K562 (cell line): ENCODE data around the gene BBC3. TPM values are rescaled to one million over a fixed set of nuclear protein-coding genes. Genes with fewer than 3 reads are reported as not detected.

Source experiments
- ATAC-seq: fragments of 200-7000 bp; cut with Tn5 transposase; 3 replicates; pipeline ENCODE4 v1.9.1; 2020; ENCODE audit warnings: moderate library complexity
- BruUV-seq: library from RNA; stranded (reverse); fragments of 400-500 nt; replicated peaks from 2 replicates; lab custom pipeline; 2021; lab: Mats Ljungman, UMichigan
- CTCF ChIA-PET: fragments of 300-600 bp; formaldehyde crosslinking; extraction: SDS; loops from one replicate; lab custom pipeline; 2021; ENCODE audit warnings: low intra/inter-chr PET ratio; lab: Yijun Ruan, JAX
- POLR2A ChIA-PET: fragments of 300-600, 350-650 bp; sonication (Branson Sonifier 250); formaldehyde crosslinking; extraction: SDS; loops from one replicate; lab custom pipeline; 2021; ENCODE audit warnings: antibody characterized with exemption, inconsistent platforms; lab: Yijun Ruan, JAX
- DNase-seq, 4 experiments: peaks; one replicate each; pipeline versions ENCODE4 v3.0.0 to v3.0.0-alpha.2; 2011 to 2018; ENCODE audit warnings: low spot score in 3 of 4, mixed read lengths in 3 of 4; ENCODE audit errors: extremely low read depth in 1 of 4
- FAIRE-seq: peaks from 2 replicates; lab custom pipeline; 2011; peaks lifted over from hg19 to GRCh38; lab: Jason Lieb, UNC
- H2AFZ ChIP-seq: 2 replicates; pipeline ENCODE4 v1.6.0; 2011; ENCODE audit warnings: low read depth, low read length, control low read depth, inconsistent platforms
- H3K27ac ChIP-seq: fragments of 200-600 bp; 3 replicates; pipeline ENCODE4 v1.8.0; 2011; ENCODE audit warnings: low read depth, mild to moderate bottlenecking, control low read depth, inconsistent platforms, low read length, moderate library complexity, mixed read lengths; ENCODE audit errors: extremely low read depth
- H3K27me3 ChIP-seq, 2 experiments: fragments of 300-600 bp in 1 of 2; 2 replicates in 1 of 2; 3 replicates in 1 of 2; pipeline versions ENCODE4 v1.6.0 to v1.8.0; 2011; ENCODE audit warnings: inconsistent platforms in 2 of 2, low read length in 2 of 2, mild to moderate bottlenecking in 1 of 2, mixed read lengths in 1 of 2, moderate library complexity in 1 of 2; ENCODE audit not compliant: control insufficient read depth in 2 of 2, insufficient read depth in 2 of 2
- H3K36me3 ChIP-seq: fragments of 300-600 bp; 3 replicates; pipeline ENCODE4 v1.8.0; 2011; ENCODE audit warnings: mild to moderate bottlenecking, low read length, inconsistent platforms; ENCODE audit not compliant: control insufficient read depth, insufficient read depth
- H3K4me1 ChIP-seq, 2 experiments: fragments of 200-600 bp in 1 of 2; replicated peaks in 1 of 2; 2 replicates in 1 of 2; 3 replicates in 1 of 2; pipeline versions ENCODE4 v1.5.1 to v1.8.0; 2011; ENCODE audit warnings: inconsistent platforms in 2 of 2, low read length in 2 of 2, mild to moderate bottlenecking in 1 of 2, mixed read lengths in 1 of 2, moderate library complexity in 1 of 2; ENCODE audit not compliant: control insufficient read depth in 2 of 2, insufficient read depth in 2 of 2
- H3K4me2 ChIP-seq: 2 replicates; pipeline ENCODE4 v1.6.1; 2011; ENCODE audit warnings: low read length, control low read depth, inconsistent platforms, mixed read lengths; ENCODE audit not compliant: insufficient read depth
- H3K4me3 ChIP-seq: fragments of 200-600 bp; sonication (generic), shearing (Covaris generic); 2 replicates; pipeline ENCODE4 v1.5.1; 2016; ENCODE audit warnings: control low read depth, inconsistent platforms
- H3K79me2 ChIP-seq: fragments of 200-600 bp; 3 replicates; pipeline ENCODE4 v1.8.0; 2011; ENCODE audit warnings: low read length, inconsistent platforms; ENCODE audit not compliant: control insufficient read depth, insufficient read depth
- H3K9ac ChIP-seq, 2 experiments: 2 replicates each; pipeline versions ENCODE4 v1.6.0 to v1.6.1; 2011; ENCODE audit warnings: low read depth in 2 of 2, low read length in 2 of 2, control low read depth in 1 of 2, inconsistent platforms in 1 of 2, mild to moderate bottlenecking in 1 of 2, mixed read lengths in 1 of 2; ENCODE audit not compliant: insufficient read depth in 1 of 2
- H3K9me1 ChIP-seq: one replicate; pipeline ENCODE4 v1.6.0; 2011; ENCODE audit warnings: inconsistent platforms, mild to moderate bottlenecking, low read length, moderate library complexity; ENCODE audit not compliant: control insufficient read depth, insufficient read depth
- H3K9me3 ChIP-seq: replicated peaks from 2 replicates; pipeline ENCODE4 v1.5.1; 2011; ENCODE audit warnings: low read depth, low read length, inconsistent platforms; ENCODE audit not compliant: control insufficient read depth, insufficient read depth
- H4K20me1 ChIP-seq: replicated peaks from 2 replicates; pipeline ENCODE4 v1.6.1; 2011; ENCODE audit warnings: low read length, inconsistent platforms, mixed read lengths; ENCODE audit not compliant: control insufficient read depth, insufficient read depth
- C11orf30 ChIP-seq: fragments of 450-650 bp; IDR thresholded peaks from 2 replicates; pipeline ENCODE4 v1.6.1; 2016; ENCODE audit warnings: low read depth, mild to moderate bottlenecking
- CEBPB ChIP-seq: fragments of 450-650 bp; IDR thresholded peaks from 2 replicates; pipeline ENCODE4 v1.6.1; 2016; ENCODE audit warnings: missing genetic modification characterization, missing compliant biosample characterization
- DPF2 ChIP-seq: fragments of 450-650 bp; IDR thresholded peaks from 2 replicates; pipeline ENCODE4 v1.6.1; 2016
- ELF2 ChIP-seq: fragments of 250-450 bp; sonication (Bioruptor Pico); IDR thresholded peaks from 2 replicates; pipeline ENCODE4 v1.5.0; 2021; ENCODE audit warnings: mild to moderate bottlenecking
- ETV6 ChIP-seq, 3 experiments: fragments of 150-350 bp in 1 of 3; sonication (generic) in 1 of 3; formaldehyde crosslinking in 1 of 3; IDR thresholded peaks; 2 replicates each; pipeline versions ENCODE4 v1.6.1 to v1.8.0; 2014 to 2022; ENCODE audit warnings: borderline replicate concordance in 2 of 3, low read depth in 2 of 3, antibody characterized with exemption in 1 of 3, low read length in 1 of 3, mild to moderate bottlenecking in 1 of 3, missing genetic modification reagents in 1 of 3
- FOS ChIP-seq: IDR thresholded peaks from 3 replicates; pipeline ENCODE4 v1.6.1; 2011; ENCODE audit not compliant: insufficient read length; ENCODE audit errors: extremely low read depth
- FOSL1 ChIP-seq: fragments of 200-800 bp; sonication (Bioruptor generic); conservative IDR thresholded peaks from 2 replicates; pipeline ENCODE4 v1.6.1; 2016; ENCODE audit warnings: missing genetic modification characterization, missing compliant biosample characterization
- HDAC1 ChIP-seq, 2 experiments: fragments of 450-650 bp; IDR thresholded peaks; 2 replicates each; pipeline ENCODE4 v1.6.1; 2016 to 2017; ENCODE audit warnings: inconsistent platforms in 1 of 2, mild to moderate bottlenecking in 1 of 2, moderate library complexity in 1 of 2
- NELFE ChIP-seq: IDR thresholded peaks from 2 replicates; pipeline ENCODE4 v1.6.1; 2011; ENCODE audit warnings: mild to moderate bottlenecking; ENCODE audit not compliant: insufficient read depth, insufficient read length
- TRIM28 ChIP-seq: fragments of 450-650 bp; IDR thresholded peaks from 2 replicates; pipeline ENCODE4 v1.6.1; 2017
- ZFX ChIP-seq: sonication (generic); formaldehyde crosslinking; IDR thresholded peaks from 2 replicates; pipeline ENCODE4 v1.8.0; 2022; ENCODE audit warnings: mild to moderate bottlenecking, missing genetic modification reagents, moderate library complexity
- WGBS: fragments of 100-300 bp; shearing (Covaris generic); methylation state at CpG from one replicate; pipeline ENCODE4 v1.1.6; 2016; ENCODE audit warnings: low coverage, mixed read lengths; ENCODE audit not compliant: insufficient coverage; ENCODE audit errors: missing lambda C conversion rate; 5-methylcytosine and 5-hydroxymethylcytosine counted together
- in situ Hi-C: fragments of 300-500 bp; cut with MboI; formaldehyde crosslinking; loops from 4 replicates; pipeline ENCODE4 v1.15.0; 2018; ENCODE audit warnings: inconsistent platforms, mixed read lengths
- intact Hi-C: fragments of 100-400 bp; cut with micrococcal nuclease; formaldehyde crosslinking; loops from 2 replicates; pipeline ENCODE4 v1.14.2; 2022
- polyA plus RNA-seq, 8 experiments: library from polyadenylated mRNA; depleted of rRNA in 4 of 8; stranded (reverse) in 5 of 8; unstranded in 3 of 8; fragments of >200 nt; fragmentation: Nextera tagmentation in 2 of 8; fragmentation: Illumina TruSeq in 1 of 8; extraction: Ambion mirVana in 2 of 8; extraction: Trizol in 1 of 8; gene quantifications; 2 replicates each; pipeline versions ENCODE4 v1.2.1 to v1.2.3, GENCODE V29; 2011 to 2014; ENCODE audit warnings: inconsistent platforms in 1 of 8, missing spikeins in 1 of 8
- total RNA-seq, 7 experiments: library from RNA; depleted of rRNA in 6 of 7; stranded (reverse); fragments of >200 nt in 6 of 7; fragmentation: Illumina TruSeq in 2 of 7; extraction: Trizol in 2 of 7; gene quantifications; 2 replicates each; pipeline versions ENCODE4 v1.2.1 to v1.2.3, GENCODE V29; 2011 to 2021; ENCODE audit warnings: low replicate concordance in 1 of 7
- TF ChIP-seq, protein P1 (sequence below): fragments of 250-450 bp; sonication (Bioruptor Pico); IDR thresholded peaks from 2 replicates; pipeline ENCODE4 v1.4.0; 2020; ENCODE audit warnings: mild to moderate bottlenecking, moderate library complexity
- TF ChIP-seq, protein P2 (sequence below): sonication (generic); formaldehyde crosslinking; IDR thresholded peaks from 2 replicates; pipeline ENCODE4 v1.8.0; 2022; ENCODE audit warnings: missing genetic modification reagents, mild to moderate bottlenecking, moderate library complexity, borderline replicate concordance
- TF ChIP-seq, protein P3 (sequence below), 2 experiments: fragments of 450-650 bp in 1 of 2; sonication (generic) in 1 of 2; formaldehyde crosslinking in 1 of 2; IDR thresholded peaks in 1 of 2; conservative IDR thresholded peaks in 1 of 2; 2 replicates each; pipeline versions ENCODE4 v1.6.1 to v1.8.1; 2016 to 2023; ENCODE audit warnings: mild to moderate bottlenecking in 2 of 2, moderate library complexity in 2 of 2, inconsistent platforms in 1 of 2, missing genetic modification reagents in 1 of 2

BBC3 gene
- total and polyA plus RNA-seq, 9 of the 15 experiments (the other 6 are each of a cell fraction or from before 2014, with no cell fraction given): 0.15 to 30.7 (median 4.8) TPM

DNA sequence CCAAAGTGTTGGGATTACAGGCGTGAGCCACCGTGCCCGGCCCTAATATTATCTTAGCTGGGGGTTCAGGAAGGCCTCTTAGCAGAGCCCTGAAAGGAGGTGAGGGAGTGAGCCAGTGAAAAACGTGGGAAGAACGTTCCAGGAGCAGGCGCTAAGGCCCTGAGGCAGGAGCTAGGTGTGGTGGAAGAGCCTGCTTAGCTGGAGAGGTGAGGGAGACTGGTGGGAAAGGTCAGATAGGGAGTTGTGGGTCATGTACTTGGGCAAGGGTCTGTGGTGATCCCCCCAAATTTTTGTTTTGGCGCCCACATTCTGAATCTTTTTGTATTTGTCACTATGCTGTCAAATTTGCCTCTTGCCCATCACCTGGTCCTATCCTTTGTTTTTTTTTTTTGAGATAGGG, 38.6 kb upstream of the BBC3 start (continued):
- TF ChIP-seq, protein P1, sequence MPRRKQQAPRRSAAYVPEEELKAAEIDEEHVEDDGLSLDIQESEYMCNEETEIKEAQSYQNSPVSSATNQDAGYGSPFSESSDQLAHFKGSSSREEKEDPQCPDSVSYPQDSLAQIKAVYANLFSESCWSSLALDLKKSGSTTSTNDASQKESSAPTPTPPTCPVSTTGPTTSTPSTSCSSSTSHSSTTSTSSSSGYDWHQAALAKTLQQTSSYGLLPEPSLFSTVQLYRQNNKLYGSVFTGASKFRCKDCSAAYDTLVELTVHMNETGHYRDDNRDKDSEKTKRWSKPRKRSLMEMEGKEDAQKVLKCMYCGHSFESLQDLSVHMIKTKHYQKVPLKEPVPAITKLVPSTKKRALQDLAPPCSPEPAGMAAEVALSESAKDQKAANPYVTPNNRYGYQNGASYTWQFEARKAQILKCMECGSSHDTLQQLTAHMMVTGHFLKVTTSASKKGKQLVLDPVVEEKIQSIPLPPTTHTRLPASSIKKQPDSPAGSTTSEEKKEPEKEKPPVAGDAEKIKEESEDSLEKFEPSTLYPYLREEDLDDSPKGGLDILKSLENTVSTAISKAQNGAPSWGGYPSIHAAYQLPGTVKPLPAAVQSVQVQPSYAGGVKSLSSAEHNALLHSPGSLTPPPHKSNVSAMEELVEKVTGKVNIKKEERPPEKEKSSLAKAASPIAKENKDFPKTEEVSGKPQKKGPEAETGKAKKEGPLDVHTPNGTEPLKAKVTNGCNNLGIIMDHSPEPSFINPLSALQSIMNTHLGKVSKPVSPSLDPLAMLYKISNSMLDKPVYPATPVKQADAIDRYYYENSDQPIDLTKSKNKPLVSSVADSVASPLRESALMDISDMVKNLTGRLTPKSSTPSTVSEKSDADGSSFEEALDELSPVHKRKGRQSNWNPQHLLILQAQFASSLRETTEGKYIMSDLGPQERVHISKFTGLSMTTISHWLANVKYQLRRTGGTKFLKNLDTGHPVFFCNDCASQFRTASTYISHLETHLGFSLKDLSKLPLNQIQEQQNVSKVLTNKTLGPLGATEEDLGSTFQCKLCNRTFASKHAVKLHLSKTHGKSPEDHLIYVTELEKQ: no peak
- TF ChIP-seq DPF2 (no peak), NELFE (no peak), TRIM28 (no peak)
- TF ChIP-seq, protein P2, sequence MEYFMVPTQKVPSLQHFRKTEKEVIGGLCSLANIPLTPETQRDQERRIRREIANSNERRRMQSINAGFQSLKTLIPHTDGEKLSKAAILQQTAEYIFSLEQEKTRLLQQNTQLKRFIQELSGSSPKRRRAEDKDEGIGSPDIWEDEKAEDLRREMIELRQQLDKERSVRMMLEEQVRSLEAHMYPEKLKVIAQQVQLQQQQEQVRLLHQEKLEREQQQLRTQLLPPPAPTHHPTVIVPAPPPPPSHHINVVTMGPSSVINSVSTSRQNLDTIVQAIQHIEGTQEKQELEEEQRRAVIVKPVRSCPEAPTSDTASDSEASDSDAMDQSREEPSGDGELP (CRISPR knock-in tag): no peak

DNA sequence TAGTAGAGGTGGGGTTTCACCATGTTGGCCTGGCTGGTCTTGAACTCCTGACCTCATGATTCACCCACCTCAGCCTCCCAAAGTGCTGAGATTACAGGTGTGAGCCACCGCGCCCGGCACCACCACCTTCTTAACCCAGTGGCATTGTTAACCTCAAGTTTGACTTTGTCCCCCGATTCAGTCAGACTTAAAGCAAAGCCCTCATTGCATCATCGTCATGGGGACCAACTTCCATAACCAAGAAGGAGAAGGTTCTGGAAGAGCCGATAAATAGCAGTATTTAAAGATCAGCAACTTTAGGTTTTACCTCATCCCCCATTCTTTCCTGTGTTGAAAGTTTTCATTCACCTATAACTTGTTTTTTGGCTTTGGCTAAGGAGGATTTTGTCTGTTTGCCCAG, 37.0 kb upstream of the BBC3 start:
- H3K4me2 ChIP-seq: no peak overlapping the region
- no peak for TF ChIP-seq ELF2
- no peak for TF ChIP-seq FOSL1 (tag)
- no peak for TF ChIP-seq ZFX (CRISPR knock-in tag)
- TF ChIP-seq CEBPB (tag): peak; percentile 25; the same call in 1 of the 2 replicates
- TF ChIP-seq HDAC1 (IDR thresholded peaks at IDR 0.05): no peak
- TF ChIP-seq FOS: no peak
- TF ChIP-seq ETV6 (IDR thresholded peaks at IDR 0.05; ENCODE audit: borderline replicate concordance in 1 of 2, low read depth in 2 of 2, low read length in 1 of 2): no peak
- no peak for TF ChIP-seq ETV6 (CRISPR knock-in tag; IDR thresholded peaks at IDR 0.05; ENCODE audit: borderline replicate concordance)
- TF ChIP-seq, protein P3, sequence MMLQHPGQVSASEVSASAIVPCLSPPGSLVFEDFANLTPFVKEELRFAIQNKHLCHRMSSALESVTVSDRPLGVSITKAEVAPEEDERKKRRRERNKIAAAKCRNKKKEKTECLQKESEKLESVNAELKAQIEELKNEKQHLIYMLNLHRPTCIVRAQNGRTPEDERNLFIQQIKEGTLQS (IDR thresholded peaks at IDR 0.05): peak; percentile 76
- TF ChIP-seq, protein P3 (CRISPR knock-in tag; conservative IDR thresholded peaks at IDR 0.05): no peak
- TF ChIP-seq C11orf30: no peak
- no peaks in the 10 kb centered on the region for H4K20me1 ChIP-seq
- no peak for FAIRE-seq
- in situ Hi-C loops (no loop called here), intact Hi-C loops (no loop called here)
- ChIA-PET POLR2A (interaction anchor here (2.5 to 3.9 kb wide), 2 partner anchors 9 to 11 kb away, joined by 11 to 19 read pairs; partner anchors contain the start of gene CCDC9), CTCF (no interaction called here)
- H3K9ac ChIP-seq: no peak overlapping the region
- peaks cover 10 to 34% of the 10 kb centered on the region in 2 experiments; a peak in 3 of 5 replicates for H3K4me1 ChIP-seq
- H3K36me3 ChIP-seq: peaks cover 58% of the 10 kb centered on the region; the same call in 2 of the 3 replicates
- H3K27me3 ChIP-seq: no peaks in the 10 kb centered on the region
- H3K79me2 ChIP-seq: no peaks in the 10 kb centered on the region
- no peak overlapping the region for H3K27ac ChIP-seq
- no peak for DNase-seq
- H3K9me3 ChIP-seq: no peaks in the 10 kb centered on the region
- ATAC-seq: no peak
- BruUV-seq: no TSS peak
- WGBS: 93% methylated on average over 5 of the region's 6 CpGs
- H3K9me1 ChIP-seq: no peaks in the 10 kb centered on the region
- H2AFZ ChIP-seq: no peak overlapping the region
- no peak overlapping the region for H3K4me3 ChIP-seq
